Lower lobe of right lung (tissue), 2 donors: ENCODE data around the gene SPG11. TPM values are rescaled to one million over a fixed set of nuclear protein-coding genes. Genes with fewer than 3 reads are reported as not detected.
A peak's percentile ranks its signal among the peaks of the same experiment; 100 is the strongest.

Experiments
- ATAC-seq, 2 donors: fragments of 200-7000 bp; cut with Tn5 transposase; one replicate each; pipeline ENCODE4 v1.9.1; 2020 to 2022; ENCODE audit warnings: mild to moderate bottlenecking in 2 of 2, moderate library complexity in 2 of 2
- DNase-seq: peaks from one replicate; pipeline ENCODE4 v3.0.0-alpha.2; 2020
- H3K27ac ChIP-seq: fragments of 200-600 bp; one replicate; pipeline ENCODE4 v1.8.0; 2022
- H3K27me3 ChIP-seq: fragments of 200-600 bp; one replicate; pipeline ENCODE4 v1.8.0; 2022; ENCODE audit warnings: low read depth
- H3K36me3 ChIP-seq: fragments of 200-600 bp; one replicate; pipeline ENCODE4 v1.8.0; 2022; ENCODE audit warnings: mild to moderate bottlenecking
- H3K4me1 ChIP-seq: fragments of 200-600 bp; one replicate; pipeline ENCODE4 v1.8.0; 2022
- H3K4me3 ChIP-seq: fragments of 200-600 bp; one replicate; pipeline ENCODE4 v1.8.0; 2022; ENCODE audit warnings: mild to moderate bottlenecking
- H3K9me3 ChIP-seq: fragments of 200-600 bp; one replicate; pipeline ENCODE4 v1.8.0; 2022
- CTCF ChIP-seq: fragments of 200-600 bp; IDR thresholded peaks from one replicate; pipeline ENCODE4 v1.8.0; 2022; ENCODE audit warnings: antibody characterized with exemption, mild to moderate bottlenecking
- intact Hi-C: fragments of 100-400 bp; cut with DNase I; formaldehyde crosslinking; loops from one replicate; pipeline ENCODE4 v1.11.0; 2022
- total RNA-seq: library from RNA; stranded (reverse); fragmentation: NEBNext Ultra II Directional; extraction: Animal tissue kit (Norgen Biotek cat#: 25700); gene quantifications from one replicate; pipeline ENCODE4 v1.2.1, GENCODE V29; 2021
- donor health status: DM: no; HTN: yes; CAD: no; lungs with severe emphysema.

SPG11 gene
- total RNA-seq, 1 donor from 2014 or later: 99.7 TPM

DNA sequence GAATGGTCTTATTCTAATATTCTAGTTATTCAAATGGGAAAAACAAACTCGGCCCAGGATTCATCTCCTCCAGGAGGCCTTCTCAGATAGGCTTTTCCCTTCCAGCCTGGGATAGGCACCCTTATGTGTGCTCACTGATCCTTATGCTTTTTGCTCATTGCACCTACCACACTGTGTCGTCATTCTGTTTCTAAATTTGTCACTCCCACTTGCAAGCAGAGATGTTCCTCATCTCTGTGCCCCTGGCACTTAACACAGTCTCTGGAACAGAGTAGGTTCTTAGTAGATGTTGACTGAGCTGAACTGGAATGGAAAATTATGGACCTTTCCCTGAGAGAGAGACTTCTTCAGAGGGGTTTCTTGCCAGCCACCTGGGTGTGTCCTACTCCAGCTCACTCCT is 18.7 kb upstream of the SPG11 start:
- intact Hi-C loops: no loop called here
- Histone ChIP-seq H3K27ac (peak overlapping the region; percentile 79), H3K4me1 (peaks cover 24% of the 10 kb centered on the region), H3K36me3 (no peaks in the 10 kb centered on the region), H3K27me3 (no peaks in the 10 kb centered on the region), H3K9me3 (no peaks in the 10 kb centered on the region), H3K4me3 (no peak overlapping the region)
- peak; percentile 67 to 73 for ATAC-seq
- TF ChIP-seq CTCF: no peak
- no peak for DNase-seq

DNA sequence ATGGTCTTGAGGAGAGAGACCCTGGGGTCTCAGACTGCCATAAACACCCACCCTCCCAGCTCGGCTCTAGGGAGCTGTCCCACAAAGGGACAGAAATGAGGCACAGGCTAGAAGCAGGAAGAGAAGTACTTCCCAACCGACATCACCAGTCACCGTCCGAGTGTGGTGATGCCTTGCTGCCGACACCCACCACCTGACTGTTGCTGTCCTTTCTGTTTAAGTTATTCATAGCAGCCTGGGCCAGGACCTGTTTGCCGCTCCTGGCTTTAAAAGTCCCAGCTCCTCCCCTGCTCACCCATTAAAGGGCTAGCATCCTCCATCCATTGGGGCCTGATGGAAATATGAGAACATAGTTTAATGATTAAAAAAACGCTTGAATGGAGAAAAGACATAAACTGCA is 13.2 kb upstream of the SPG11 start:
- peaks cover 10% of the 10 kb centered on the region for H3K4me1 ChIP-seq
- DNase-seq (no peak), ATAC-seq (peak; percentile 40 to 57)
- H3K27me3 ChIP-seq: no peaks in the 10 kb centered on the region
- H3K27ac ChIP-seq: peak overlapping the region; percentile 56
- H3K36me3 ChIP-seq: no peaks in the 10 kb centered on the region
- no peak for TF ChIP-seq CTCF
- no peak overlapping the region for H3K4me3 ChIP-seq
- no peaks in the 10 kb centered on the region for H3K9me3 ChIP-seq
- intact Hi-C loops: no loop called here

DNA sequence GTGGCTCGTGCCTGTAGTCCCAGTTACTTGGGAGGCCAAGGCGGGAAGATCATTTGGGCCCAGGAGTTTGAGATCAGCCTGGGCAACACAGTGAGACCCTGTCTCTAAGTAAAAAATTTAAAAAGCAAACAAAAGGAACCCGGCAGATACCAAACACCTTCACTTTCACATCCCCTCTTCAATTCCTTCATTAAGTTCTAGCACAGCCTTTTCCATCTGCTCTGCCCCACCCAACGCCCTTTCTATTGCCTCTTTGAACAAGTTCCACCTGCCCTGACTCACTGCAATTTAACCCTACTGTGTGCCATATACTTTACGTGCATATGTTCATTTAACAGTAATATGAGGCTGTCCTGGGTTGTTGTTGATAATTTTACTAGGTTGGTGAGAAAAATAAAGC is 12.4 kb upstream of the SPG11 start:
- no peaks in the 10 kb centered on the region for H3K36me3 ChIP-seq
- H3K9me3 ChIP-seq: no peaks in the 10 kb centered on the region
- no peaks in the 10 kb centered on the region for H3K27me3 ChIP-seq
- TF ChIP-seq CTCF: no peak
- H3K4me3 ChIP-seq: no peak overlapping the region
- H3K4me1 ChIP-seq: peaks cover 10% of the 10 kb centered on the region
- no peak overlapping the region for H3K27ac ChIP-seq
- no peak for ATAC-seq
- DNase-seq: no peak
- intact Hi-C loops: no loop called here

DNA sequence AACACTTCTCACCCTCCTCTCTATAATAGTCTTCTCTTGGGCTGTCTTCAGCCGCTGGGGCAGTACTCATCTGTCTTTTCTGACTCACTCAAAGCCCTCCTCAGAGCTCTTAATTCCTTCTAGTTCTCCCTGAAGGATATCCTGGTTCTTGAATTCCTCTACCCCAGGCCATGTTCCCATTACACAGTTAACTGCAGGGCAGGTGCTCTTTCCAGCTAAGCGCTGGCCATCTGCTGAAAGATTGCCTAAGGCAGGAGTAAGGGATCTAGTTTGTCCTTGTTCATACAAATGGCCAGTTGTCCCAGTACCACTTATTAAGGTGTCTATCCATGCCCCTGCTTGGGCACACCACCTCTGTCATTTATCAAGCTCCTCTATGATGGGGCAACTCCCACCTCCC is 10.2 kb upstream of the SPG11 start:
- no peaks in the 10 kb centered on the region for H3K27me3 ChIP-seq
- H3K4me1 ChIP-seq: peaks cover 10% of the 10 kb centered on the region
- H3K9me3 ChIP-seq: no peaks in the 10 kb centered on the region
- no peaks in the 10 kb centered on the region for H3K36me3 ChIP-seq
- no peak overlapping the region for H3K4me3 ChIP-seq
- intact Hi-C loops: no loop called here
- no peak for TF ChIP-seq CTCF
- ATAC-seq: no peak
- no peak for DNase-seq
- H3K27ac ChIP-seq: no peak overlapping the region

- ATAC-seq (peak; percentile 61 to 71), DNase-seq (no peak)
- Histone ChIP-seq H3K36me3 (no peaks in the 10 kb centered on the region), H3K4me3 (no peak overlapping the region), H3K4me1 (peaks cover 4% of the 10 kb centered on the region), H3K9me3 (no peaks in the 10 kb centered on the region), H3K27ac (peak overlapping the region; percentile 36), H3K27me3 (no peaks in the 10 kb centered on the region)
- intact Hi-C loops: no loop called here
- TF ChIP-seq CTCF: no peak
These were observed 6.9 kb upstream of the SPG11 start for GRCh38 chr15:44670087-44670950.
